Uterus (tissue), 2 donors: ENCODE data around the gene PGLYRP2.

Experiments used
- POLR2A ChIP-seq, 2 donors: fragments of 450-650 bp; IDR thresholded peaks; one replicate each; pipeline ENCODE4 v1.6.1; 2016; ENCODE audit warnings: antibody characterized with exemption in 2 of 2, mild to moderate bottlenecking in 1 of 2, moderate library complexity in 1 of 2
- TF ChIP-seq, protein P1 (sequence below), 4 experiments: fragments of 200-600 bp in 2 of 4; fragments of 450-650 bp in 2 of 4; sonication (generic) in 2 of 4; IDR thresholded peaks; one replicate each; pipeline ENCODE4 v1.5.1; 2016 to 2019; ENCODE audit warnings: antibody characterized with exemption in 4 of 4, mild to moderate bottlenecking in 2 of 4, moderate library complexity in 1 of 4

DNA sequence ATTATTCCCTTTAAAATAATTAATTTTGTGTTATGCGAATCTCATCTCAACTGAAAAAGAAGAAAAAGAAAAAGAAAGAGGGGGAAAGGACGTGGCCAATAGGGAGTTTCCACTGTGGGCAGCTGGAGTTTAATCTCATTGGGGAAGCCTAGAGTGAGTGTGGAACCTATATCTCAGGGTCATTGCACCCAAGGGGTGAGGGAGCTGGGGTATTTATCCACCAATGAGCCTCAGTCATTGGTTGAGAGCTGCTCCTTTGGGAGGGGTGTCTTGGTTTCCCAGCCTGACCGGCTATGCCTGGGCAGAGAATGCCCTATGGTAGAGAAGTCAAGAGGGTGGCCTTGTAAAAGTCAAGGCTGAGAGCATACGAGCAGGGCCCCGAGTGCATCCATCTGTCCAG is 45.5 kb upstream of the PGLYRP2 start:
- TF ChIP-seq, protein P1, sequence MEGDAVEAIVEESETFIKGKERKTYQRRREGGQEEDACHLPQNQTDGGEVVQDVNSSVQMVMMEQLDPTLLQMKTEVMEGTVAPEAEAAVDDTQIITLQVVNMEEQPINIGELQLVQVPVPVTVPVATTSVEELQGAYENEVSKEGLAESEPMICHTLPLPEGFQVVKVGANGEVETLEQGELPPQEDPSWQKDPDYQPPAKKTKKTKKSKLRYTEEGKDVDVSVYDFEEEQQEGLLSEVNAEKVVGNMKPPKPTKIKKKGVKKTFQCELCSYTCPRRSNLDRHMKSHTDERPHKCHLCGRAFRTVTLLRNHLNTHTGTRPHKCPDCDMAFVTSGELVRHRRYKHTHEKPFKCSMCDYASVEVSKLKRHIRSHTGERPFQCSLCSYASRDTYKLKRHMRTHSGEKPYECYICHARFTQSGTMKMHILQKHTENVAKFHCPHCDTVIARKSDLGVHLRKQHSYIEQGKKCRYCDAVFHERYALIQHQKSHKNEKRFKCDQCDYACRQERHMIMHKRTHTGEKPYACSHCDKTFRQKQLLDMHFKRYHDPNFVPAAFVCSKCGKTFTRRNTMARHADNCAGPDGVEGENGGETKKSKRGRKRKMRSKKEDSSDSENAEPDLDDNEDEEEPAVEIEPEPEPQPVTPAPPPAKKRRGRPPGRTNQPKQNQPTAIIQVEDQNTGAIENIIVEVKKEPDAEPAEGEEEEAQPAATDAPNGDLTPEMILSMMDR (IDR thresholded peaks at IDR 0.05): no peak
- TF ChIP-seq POLR2A (IDR thresholded peaks at IDR 0.05): no peak
